Measurements from ENCODE around the gene LRIT1.

GRCh38 chr10:84226616-84227015 is 14.7 kb downstream of the LRIT1 start:
- no peak for TF ChIP-seq CTCF (IDR thresholded peaks at IDR 0.05)
- no peak for TF ChIP-seq POLR2A (IDR thresholded peaks at IDR 0.05)
